NCI-H748 treated with DMSO at 0.1 percent for 48 hours (cell line): ENCODE measurements around the gene LATS1.

Source experiments
- DNase-seq: peaks from one replicate; lab custom pipeline; 2025; lab: John Stamatoyannopoulos, UW

Gene LATS1

DNA sequence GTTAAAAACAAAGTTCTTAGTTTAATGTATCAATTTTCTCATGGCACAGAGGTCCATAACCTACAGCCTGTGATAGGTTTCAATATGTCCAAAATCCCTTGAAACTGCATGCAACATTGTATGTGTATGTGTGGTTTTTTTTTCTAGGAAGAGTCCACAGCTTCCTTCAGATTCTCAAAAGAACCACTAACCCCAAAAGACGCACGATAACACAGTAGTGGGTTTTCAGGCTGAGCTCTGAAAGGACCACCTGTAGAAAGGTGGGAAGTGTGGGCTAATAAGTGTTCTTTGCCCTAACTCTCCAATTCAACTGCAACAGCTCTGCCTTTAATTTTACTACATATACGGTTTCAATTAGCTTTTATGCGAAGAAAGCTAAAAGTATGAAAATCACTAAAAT lies 57.9 kb downstream of the LATS1 start:
- no peak for DNase-seq

DNA sequence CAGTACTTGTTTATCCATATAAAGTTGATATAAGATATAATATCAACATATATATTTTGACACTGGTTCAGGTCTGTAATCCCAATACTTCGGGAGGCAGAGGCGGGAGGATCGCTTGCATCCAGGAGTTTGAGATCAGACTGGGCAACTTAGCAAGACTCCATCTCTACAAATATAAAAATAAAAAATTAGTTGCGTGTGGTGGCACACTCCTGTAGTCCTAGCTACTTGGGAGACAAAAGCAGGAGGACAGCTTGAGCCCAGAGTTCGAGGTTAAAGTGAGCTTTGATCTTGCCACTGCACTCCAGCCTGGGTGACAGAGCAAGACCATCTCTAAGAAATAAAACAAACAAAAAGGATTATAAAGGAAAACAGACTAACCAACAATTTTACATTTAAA lies 60.5 kb downstream of the LATS1 start:
- no peak for DNase-seq

DNA sequence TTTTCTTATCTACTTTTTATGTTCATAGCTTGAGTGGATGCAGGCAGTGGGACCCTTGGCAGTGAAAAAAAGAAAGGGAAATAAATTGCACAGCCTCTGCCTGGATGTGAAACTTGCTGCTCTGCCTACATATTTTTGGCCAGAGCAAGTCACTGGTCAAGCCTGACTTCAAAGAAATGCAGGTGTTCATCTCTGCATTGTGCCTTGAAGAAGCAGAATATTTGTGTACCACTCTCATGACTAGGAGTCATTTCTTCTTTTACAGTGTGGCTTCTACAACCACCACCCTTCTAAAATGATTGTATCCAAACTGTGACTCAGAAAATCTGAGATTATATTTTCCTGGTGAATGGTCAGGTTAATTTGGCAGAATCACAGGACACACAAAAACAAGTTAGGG lies 66.8 kb downstream of the LATS1 start:
- DNase-seq, result no peak

DNA sequence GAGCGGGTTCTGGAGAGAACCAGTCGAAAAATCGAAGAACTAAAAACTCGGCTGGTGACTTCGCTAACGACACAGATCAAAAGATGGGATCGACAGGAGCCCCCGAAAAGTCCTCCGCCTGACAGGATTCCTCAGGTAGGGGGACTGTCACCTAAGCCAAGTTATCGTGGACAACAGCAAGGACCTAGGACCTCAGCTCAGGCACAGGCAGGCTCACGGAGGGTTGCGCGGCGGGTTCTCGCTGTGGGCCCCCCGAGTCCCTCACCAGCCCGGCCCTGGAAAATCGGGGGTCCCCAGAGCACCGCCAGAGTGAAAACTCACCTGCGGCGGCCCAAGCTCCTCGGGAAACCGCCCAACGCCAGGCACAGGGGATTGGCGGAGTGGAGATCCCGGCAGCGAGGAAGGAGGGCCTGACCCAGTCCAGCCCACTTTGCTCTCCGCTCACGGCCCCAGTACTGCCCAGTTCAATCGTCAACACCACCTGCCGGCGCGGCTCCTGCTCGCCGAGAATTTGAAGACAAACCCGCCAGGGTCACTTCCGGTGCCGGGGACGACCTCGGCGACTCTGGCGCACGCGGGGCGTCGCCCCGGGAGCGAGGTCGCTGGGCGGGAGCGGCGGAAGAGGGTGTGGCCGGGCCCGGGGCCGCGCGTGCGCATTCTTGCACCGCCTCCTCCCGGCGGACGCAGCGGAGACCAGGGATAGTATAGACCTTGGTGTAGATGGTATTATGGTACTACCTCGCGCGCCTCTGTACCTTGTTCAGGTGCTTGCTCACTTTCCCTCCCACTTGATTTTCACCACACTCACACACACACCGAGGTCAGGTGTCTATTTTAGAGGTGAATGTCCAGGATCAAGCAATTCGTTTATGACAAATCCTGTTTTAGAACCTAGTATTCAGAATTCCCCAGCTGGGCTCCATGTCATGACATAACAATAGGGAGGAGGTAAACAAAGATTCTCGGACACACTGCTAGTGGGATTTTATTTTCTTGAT lies 69.5 kb downstream of the LATS1 start, which contains the start of gene KATNA1:
TSS of gene KATNA1 (minus strand) at position 567 of the 998 bp plus-strand sequence. CDS start 10,167 bp downstream, outside the sequence.
- peak; percentile 76 for DNase-seq

DNA sequence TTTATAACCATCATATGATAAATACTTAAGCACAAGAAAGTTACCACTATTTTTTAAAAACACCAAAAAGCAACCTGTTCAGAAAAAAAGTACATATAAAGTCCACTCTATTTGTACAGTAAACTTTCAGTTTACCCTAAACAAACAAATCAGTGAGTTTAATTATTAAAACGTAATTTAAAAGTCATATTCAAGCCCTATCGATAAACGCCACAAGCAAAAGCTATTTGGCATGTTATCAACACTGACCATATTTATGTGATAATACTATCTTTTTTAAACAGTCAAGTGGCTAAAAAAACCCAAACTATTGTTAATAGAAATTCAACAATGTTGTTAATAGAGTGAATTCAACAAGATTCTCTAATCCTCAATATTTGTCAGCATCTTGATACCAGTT lies 71.3 kb downstream of the LATS1 start:
- no peak for DNase-seq

DNA sequence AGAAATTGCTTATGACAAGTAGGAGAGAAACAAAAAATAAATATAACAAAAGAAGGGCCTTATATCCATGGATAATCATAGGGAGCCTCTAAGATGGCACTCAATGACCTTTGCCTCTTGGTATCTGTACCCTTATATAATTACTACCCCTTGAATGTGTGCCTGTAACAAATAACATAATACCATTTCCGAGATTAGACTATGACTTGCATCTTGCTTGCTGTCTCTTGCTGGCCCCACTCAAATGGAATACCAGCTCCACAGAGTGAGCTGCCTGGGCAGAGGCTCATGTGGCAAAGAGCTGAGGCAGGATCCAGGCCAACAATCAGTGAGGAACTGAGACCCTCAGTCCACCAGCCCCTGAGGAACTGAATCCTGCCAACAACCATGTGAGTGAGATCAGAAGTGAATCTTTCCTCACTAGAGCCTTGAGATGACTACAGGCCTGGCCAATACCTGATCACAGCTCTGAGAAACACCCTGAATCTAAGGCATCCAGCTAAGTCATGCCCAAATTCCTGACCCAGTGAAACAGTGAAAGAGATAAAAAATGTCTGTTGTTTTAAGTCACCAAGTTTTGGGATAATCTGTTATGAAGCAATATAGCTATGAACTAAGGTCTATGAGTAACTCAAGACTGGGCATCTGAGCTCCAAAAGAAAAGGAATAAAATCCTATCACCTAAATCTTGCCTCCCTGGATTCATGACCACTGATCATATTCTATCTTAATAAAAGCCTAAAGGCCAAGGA lies 74.9 kb downstream of the LATS1 start:
- no peak for DNase-seq

DNA sequence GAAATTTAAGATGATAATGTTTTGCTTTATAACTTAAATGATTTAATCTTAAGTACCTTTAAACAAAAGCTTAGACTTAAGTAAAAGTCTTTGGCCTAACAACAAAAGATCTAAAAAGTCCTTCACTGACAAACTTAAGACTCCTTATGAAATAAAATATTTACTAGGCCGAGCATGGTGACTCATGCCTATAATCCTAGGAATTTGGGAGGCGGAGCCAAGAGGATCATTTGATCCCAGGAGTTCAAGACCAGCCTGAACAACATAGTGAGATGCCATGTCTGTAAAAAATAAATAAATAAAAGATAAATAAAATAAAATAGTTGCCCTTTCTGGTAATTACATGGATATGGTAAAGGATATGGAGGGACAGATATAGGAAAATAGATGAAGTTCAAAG lies 81.8 kb downstream of the LATS1 start:
- no peak for DNase-seq

DNA sequence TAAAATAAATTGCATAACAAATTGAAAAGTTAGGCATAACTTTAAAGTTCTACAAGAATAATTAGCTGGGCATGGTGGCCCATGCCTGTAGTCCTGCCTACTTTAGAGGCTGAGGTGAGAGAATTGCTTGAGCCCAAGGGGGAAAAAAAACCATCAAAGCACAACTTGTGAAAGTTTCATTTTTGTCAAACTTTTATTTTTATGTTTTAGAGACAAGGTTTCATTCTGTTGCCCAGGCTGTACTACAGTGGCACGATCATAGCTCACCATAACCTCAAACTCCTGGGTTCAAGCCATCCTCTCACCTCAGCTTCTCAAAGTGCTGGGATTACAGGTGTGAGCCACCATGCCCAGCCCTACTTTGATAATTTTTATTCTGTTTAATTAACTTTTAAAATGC lies 83.6 kb downstream of the LATS1 start:
- no peak for DNase-seq

DNA sequence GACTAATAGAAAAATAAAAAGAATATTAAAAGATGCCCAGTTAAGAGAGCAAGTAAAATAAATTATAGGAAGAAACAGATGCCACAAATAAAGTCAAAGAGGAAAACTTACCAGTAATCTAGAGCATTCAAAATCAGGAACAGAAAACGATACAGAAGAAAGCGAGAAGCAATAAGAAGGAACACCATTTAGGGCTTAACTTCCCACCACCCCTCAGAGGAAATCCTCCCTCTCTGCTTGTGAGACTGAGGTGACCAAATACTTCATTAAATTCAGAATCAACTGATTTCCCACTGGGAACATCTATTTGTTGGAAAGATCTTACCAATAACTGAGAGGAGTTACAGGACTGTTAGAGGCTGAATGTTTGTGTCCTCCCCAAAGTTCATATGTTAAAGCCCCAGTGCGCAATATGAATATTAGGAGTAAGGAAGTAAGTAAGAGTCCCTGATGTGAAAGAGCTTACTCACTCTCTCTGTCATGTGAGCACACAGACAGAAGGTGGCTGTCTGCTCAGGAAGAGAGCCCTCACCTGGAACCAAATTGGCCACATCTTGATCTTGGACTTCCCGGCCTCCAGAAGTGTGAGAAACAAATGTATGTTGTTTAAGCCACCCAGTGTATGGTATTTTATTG lies 88.9 kb downstream of the LATS1 start:
- DNase-seq, result no peak

DNA sequence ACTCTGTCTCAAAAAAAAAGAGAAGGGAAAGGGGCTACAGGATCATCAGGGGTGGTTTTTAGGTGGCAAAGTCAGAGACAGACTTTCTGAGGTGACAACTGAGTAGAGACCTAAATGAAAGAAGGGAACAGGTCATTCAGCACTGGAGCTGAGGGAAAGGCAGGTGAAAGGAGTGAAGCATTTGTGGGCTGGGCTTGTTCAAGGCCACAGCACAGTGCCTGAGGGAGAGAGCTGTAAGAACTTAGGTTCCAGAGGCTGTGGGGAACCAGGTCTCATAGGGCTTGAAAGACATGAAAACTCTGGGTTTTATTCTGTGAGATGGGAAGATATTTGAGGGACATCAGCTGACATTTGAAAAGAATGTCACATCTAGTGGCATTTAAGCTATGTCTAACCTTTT lies 90.2 kb downstream of the LATS1 start:
- no peak for DNase-seq

DNA sequence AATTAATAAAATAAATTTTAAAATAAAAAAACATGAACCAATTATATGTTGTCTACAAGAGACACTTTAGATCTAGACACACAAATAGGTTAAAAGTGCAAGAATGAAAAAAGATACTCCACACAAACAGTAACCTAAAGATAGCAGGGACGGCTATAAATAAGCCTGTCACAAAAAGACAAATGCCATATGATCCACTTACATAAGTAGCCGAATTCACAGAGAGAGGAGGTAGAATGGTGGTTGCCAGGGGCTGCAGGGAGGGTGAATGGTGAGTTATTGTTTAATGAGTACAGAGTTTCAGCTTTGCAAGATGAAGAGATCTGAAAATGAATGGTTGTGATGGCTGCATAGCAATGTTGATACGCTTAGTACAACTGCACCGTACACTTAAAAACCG lies 102.1 kb downstream of the LATS1 start:
- DNase-seq, result no peak

DNA sequence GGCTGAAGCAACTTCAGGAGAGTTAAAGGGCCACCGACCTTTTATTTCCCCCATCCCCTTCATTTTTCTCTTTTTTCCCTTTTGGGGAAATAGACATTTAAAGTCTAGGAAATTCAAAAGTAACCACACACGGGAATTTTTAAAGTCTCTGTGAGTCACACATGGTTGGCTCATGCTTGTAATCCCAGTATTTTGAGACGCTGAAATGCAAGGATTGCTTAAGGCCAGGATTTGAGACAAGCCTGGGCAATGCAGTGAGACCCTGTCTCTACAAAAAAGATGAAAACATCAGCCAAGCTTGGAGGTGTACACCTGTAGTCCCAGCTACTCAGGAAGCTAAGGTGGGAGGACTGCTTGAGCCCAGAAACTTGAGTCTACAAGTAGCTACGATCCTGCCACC lies 103.6 kb downstream of the LATS1 start:
- no peak for DNase-seq

DNA sequence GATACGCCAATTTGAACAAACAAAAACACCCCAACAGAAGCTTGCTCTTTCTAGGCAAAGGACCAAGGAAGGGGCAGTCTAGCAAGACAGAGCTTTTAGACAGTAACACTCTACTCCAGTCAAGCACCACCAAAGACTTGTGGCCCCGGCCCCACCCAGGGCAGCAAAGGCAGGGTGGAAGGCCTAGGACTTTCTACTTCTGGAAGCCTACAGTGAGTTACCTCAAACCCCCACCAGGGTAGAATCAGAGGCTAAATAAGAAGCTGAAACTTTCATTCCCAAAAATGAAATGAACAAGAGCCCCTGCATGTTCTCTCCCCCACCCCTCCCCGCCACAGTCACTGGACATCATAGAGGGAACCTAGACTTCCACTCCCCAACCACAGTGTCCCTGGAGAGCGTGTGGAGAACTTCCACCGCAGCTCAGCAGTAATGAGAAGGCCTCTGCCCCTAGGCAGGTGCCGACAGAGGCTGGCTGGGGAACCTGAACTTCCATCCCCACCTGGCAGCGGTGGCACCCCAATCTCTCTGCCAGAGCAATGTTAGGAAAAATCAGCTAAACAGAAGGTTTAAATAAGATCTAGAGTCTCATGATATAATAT lies 109.4 kb downstream of the LATS1 start:
- DNase-seq, result no peak
